HG03097 (cell line): Measurements from ENCODE around the gene SUPT3H.

Experiments used
- ATAC-seq: cut with Tn5 transposase; IDR thresholded peaks from one replicate; pipeline ENCODE4 v1.9.1; 2021; ENCODE audit not compliant: unreplicated experiment, low FRiP score

The SUPT3H gene

DNA sequence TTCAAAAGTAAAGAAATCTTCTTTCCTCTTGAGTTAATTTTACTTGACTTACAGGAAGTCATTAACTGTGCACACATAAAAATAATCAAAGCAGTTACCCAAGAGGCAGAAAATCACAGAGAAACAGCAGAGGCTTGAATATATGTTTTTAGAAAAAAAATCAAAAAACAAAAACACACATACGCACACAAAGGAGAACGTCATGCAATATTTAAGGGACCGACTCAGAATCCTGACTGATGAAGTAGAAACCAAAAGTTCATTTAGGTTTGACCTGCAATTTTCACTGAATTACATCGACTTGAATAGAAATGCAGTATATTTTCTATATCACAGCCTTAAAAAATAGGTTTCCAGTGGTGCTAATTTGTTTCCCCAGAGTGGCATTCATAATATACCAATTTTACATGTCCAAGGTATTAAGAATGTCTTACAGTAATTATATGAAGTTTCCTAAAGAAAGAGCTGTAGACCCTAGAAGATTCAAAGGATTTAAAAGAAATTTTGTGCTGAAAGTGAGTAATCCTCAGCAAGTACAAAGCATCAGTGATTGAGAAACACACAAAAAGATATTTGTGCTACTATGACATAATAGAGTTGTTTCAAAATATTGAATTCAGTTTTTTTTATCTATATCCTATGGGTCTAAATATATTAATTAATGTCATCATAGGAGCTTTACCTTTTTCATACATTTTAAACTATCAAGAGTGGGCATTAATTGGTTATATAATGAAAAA lies 408.1 kb downstream of the SUPT3H start:
- ATAC-seq, result no peak

DNA sequence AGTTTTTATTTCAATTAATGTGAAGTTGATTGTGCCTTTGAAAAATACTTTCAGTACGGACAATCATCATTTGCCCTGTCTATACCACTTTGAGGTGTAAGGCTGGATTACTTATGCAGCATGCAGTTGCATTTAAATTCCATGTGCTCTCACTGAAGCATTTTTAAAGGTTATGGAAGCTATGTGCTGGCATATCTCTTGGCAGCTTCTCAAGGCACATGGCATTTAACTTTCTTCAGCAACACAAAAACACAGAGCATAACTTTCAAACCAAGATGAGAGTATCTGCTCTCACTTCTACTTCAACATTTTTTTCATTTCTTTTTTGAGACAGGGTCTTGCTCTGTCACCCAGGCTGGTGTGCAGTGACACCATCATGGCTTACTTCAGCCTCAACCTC lies 410.3 kb downstream of the SUPT3H start:
- ATAC-seq, result no peak

DNA sequence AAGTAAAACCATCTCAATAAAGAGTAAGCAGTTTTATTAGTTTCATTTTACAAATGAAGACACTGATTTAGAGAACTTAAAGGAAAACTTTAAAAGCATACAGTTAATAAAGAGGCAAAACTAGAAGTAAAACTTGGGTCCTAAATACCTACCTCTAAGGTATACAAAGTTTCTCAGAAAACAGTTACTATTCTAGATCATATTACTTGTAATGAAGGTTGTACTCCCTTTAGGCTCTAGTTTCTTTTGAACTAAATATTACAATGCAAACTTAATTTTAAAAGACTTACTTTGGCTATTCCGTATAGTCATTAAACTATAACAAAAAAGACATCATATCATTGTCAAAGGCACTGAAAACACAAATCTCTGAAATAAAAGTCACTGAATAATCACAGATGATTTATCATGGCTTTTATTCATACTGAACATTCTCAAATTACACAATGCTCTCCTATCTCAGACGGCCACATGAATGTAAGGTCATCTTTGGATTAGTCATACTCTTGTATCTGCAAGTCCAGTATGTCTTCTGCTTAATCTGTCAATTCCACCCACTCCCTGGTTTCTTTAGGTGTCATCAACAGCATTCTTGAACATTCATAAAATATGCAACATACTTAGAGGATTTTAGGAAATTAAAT lies 411.2 kb downstream of the SUPT3H start:
- no peak for ATAC-seq

DNA sequence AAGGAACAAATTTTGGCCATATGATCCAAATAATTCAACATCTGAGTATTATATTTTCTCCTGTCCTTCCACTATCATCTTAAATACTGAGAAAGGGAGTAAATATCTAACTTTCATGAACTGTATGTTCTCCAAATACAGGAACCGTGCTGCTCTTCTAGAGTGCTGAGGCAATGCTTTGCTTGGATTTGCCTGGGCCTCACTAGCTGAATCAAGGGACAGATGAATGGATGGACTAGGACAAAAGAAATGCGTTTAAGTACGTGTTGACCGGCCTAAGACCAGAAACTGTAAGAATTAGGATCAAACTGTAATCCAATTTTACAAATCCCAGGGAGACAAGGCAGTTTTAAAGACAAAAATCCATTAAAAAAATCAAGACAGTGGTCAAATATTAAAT lies 412.0 kb downstream of the SUPT3H start:
- no peak for ATAC-seq

DNA sequence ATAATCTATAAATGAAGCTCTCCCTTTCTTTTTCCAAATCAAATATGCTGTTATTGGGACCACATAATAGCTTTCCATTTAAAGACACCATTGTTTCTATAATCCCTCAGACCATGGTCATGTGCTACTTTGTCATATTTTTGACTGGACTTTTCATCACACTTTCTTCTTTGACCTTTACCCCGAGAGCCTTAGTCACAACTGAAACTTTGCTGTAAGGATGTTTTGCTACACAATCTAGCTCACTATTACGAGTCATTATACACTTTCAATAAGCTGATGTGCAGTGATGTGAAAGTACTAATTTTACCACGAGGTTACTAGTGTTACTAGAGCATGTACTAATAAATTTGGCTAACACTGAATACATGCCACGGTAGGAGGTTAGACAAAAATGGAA lies 416.8 kb downstream of the SUPT3H start:
- no peak for ATAC-seq

DNA sequence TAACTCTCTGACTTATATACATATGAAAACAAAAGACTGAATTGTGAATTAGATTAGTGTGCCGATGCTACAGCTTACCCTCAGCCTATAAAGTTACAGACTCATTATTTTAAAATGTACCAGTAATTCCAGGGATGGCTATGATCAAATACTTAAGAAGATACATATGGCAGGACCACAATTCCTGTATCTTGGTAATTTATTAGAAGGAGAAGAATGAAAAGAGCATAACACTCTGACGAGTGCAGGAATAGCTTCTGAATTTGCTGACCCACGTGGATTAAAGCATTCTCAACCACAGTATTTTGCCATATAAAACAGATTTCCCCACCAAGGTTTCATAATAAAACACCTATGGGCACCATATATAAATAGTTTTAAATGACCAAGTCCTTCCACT lies 418.1 kb downstream of the SUPT3H start:
- ATAC-seq, result no peak

DNA sequence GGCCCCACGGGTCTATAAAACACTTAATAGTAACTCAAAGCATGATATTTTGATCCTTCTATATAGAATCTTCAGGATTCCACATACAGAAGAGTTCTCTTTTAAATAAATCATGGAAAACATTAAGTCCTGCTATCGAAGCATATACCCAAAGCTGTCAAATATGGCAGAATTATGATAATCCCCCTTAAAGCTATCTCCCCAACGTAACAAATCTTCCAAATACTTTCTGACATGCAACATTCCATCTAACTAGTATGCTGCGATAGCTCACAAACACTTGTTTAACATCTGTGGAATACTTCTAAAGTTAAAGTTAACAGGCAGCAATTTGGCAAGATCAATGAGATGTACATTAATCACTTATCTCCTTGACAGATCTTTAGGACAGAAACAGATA lies 420.6 kb downstream of the SUPT3H start:
- ATAC-seq, result no peak

DNA sequence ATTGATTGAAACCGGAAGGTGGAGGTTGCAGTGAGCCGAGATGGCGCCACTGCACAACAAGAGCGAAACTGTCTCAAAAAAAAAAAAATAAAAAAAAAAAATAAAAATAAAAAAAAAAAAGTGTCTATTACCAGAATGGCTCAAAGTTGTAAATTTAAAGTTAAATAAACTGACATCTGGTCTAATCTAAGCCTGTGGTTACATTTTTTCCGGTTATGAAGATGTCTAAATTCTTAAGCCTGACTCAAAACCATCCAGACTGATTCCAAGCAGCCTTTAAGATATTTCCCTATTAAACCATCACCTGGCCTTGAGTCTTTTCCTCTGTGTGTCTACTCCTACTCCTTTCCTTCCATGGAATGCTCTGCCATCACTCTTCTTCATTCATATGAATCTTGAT lies 421.3 kb downstream of the SUPT3H start:
- ATAC-seq, result no peak

DNA sequence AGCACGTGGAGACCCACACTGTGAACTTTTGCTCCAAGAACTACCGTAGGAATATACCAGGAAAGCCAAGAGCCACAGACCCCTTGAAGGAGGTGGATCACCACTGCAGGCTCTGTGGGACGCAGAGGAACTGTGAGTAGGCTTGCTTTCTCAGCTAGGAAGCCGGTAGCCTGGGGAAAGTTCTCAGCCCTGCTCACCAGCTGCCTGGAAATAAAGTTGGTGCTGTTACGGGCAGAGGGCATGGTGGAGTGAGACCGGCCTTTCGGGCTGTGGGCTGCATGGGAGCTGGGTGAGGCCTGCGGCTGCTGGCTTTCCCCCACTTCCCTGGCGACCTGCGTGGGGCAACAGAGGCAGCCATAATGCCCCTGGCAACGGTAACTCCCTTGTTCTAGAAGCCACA lies 422.6 kb downstream of the SUPT3H start:
- no peak for ATAC-seq

DNA sequence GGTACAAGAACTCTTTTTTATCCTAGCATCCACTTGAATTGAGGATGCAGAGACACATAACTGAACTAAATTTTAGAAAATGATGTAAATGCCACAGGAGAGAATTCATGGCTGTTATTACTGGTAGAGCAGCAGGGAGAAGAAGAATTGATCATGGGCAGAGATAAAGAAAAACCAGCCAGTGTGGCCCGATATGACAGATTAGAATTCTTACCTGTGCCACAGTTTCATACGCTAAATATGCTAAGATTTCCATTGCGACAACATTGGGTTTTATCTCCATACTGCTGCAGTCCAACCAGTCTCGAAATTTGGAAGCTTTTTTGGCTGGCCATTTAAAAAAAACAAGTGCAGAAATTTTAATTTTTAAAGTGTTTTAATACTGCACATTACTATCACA lies 423.5 kb downstream of the SUPT3H start:
- ATAC-seq, result no peak

DNA sequence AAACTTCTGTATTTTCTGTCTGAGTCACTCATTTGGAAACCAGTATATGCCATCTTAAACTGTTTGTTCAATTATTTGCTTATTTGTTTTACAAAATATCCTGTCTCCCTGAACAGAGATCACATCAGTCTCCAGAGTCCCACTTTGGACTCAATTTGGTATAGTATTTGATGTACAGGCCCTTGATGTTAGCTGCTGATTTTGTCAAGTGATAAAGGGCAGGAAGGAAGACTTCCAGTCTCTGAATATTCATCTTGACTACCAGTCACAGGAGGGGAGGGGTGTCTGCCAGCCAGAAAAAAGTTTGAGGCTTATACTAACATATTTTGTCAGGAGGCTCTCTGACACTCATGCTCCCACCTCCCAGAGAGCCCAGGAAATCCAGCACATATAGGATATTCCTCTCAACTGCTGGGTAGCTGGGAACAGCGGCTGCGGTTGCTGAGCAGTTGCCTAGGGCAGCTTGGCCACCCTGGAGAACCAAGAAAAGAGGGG lies 426.4 kb downstream of the SUPT3H start:
- ATAC-seq, result no peak

DNA sequence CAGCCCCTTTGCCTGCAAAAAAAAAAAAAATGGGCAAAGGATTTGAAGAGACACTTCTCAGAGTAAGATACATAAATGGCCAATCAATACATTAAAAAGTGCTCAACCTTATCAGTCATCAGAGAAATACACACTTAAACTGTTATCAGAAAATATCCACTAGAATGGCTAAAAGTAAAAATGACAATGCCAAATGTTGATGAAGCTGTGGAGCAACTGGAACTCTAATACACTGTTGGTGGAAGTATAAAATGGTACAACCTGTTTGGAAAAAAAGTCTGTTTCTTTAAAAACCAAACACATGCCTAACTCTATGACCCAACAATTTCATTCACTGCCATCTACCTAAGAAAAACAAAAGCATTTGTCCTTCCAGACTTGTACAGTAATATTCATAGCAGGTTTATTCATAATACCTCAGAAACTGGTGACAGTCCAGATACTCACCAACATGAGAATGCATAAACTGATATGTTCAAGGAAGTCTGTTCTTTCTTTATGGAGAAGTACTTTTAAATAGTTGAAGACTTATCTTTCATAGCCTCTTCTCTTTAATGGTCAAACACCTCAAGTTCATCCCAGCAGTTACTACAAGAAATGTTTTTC lies 428.0 kb downstream of the SUPT3H start:
- ATAC-seq, result no peak

DNA sequence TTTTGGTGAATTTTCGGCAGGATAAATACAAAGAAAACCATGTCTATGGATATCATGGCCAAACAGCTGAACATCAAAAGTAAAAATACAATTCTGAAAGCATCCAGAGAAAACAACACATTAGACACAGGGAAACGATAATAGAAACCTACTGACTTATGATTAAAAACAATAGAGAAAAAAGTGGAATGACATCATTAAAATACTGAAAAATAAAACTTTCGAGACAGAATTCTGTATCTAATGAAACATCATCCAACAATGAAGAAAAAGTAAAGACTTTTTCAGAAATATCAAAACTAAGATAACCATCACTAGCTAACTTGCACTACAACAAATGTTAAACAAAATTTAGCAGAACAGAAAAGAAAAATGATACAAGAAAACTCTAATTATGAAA lies 434.2 kb downstream of the SUPT3H start:
- ATAC-seq, result no peak

DNA sequence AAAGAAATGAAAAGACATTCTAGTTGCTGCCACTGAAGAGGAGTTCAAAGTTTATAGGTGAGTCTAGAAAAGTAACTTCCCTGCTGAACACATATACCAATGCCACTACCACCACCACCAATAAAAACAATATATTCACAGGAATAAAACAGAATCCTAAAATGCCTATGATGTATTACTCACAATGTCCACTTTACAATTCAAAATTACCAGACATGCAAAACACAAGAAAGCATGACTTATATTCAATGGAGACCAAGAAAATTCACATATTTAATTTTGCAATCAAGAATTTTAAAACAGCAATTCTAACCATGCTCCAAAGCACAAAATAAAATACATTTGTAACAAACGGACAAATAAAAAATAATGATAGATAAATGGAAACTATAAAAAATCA lies 434.9 kb downstream of the SUPT3H start:
- no peak for ATAC-seq

DNA sequence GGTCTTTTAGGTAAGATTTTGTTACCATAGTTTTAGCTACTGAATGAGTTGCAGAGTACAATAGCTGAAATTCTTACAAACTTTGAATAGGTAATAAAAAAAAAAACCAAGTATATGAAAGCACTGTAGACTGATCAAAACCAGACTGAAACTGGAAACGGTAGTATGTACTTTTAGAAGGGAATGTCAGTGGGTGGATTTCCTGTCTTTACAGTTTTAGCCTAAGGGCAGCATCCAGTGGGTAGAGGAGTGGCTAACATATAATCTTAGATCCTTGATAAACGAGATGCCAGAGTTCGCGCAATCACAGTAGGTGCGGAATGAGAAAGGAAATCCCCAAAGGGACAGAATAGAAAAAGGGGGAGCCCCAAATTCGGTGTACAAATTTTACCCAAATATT lies 435.5 kb downstream of the SUPT3H start:
- ATAC-seq, result no peak

DNA sequence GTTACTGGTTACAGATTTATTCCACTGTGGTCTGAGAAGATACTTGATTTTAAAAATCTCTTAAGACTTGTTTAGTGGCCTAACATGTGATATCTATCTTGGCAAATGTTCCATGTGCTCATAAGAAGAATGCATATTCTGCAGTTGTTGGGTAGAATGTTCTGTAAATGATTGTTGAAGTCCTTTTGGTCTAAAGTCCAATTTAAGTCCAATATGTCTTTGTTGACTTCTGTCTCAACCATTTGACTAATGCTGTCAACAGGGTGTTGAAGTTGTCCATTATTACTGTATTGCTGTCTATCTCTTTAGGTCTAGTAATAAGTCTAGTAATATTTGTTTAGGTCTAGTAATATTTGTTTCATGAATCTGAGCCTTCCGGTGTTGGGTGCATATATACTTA lies 437.4 kb downstream of the SUPT3H start:
- no peak for ATAC-seq

DNA sequence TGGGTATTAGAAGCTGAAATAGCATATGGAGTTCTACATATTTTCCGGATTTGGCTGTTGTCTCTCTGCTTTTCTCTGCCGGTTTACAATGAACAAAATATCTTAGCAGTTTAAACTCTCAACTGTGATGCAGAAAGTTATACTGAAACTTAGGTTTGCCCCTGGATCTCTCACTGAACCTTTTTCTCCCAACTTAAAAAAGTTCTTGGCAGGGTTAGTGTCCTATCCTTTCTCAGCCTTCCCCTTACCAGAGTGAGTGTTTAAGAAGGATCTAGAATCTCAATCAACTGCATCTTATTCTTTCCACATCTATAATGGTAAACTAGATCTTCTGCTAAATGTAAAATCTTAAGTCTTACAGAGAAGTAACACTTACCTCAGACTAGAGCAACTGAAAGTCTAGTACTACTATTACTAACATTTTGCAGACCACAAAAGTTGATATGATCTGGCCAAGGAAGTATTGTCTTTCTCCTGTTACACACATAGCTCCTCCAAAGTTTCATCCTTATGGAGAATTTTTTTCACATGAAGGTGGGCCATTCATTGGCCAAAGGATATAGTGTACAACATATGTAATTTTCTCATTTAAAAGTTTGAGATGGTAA lies 441.9 kb downstream of the SUPT3H start:
- ATAC-seq, result no peak

DNA sequence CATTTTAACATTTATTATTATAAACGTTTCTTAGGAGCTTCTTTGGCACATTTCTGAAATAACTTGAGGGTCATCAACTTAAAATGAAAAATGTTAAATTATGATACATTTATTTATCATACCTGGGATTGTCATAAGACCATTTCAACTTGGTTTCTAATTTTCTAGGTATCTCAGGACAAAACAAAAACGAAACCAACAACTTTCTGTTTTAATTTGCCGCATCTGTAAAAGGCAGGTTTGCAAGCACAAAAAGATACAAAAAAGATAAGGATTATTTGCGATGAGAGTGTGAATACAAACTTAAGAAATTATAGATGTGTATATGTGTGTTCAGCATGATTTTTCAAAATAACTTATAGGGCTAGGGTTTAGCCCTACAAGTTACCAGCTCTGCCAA lies 444.6 kb downstream of the SUPT3H start:
- no peak for ATAC-seq

DNA sequence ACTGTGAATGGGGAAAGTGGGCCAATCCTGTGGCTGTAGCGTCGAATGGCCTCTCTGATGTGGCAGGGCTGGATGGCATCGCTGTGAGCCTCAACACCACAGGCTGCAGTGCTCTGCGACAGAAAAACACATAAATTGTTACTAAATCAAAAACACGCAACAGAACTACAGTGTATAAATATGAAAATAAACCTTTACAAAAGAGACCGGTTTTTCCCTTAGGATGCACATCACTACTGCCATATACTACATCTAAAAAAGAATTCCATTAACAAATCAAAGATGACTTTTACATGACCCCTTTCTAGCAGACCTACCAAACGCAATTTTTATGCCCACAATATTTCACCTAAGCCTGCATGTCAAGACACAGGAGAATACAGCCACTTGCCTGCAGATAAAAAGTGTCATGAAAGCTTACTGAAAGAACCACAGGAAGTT lies 445.1 kb downstream of the SUPT3H start:
- ATAC-seq, result no peak

DNA sequence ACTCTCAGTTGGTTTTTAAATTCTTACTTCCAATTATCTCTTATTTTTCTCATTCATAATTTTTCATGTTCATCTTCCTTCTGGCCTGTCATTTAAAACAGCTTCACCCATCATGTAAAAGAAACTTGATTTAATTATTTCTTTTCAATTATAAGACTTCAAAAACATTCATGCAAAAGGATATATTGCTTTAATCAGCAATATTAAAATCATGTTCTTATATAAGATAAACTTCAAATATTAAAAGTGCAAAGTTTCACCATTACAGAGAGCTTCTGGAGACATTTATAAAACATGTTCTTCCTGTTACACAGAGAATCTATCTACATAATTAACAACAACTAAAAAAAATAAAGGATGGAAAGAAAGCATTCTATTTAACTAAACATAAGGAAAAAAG lies 446.3 kb downstream of the SUPT3H start:
- ATAC-seq, result no peak

DNA sequence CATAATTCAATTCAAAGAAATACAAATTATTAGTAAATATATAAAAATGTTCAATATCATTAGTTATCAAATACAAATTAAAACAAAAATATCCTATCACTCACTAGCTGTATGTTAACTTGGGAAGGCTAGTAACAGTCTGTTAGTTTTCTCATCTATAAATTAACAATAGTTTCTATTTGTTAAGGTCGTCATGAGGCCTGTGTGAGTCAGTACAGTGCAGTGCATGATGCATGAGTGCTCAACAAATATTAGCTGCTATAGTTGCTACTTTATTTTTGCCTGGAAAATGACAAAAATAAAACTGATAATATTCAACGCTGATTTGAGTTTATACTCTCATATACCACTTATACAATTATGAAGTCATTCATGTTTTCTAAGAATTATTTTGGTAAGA lies 451.2 kb downstream of the SUPT3H start:
- ATAC-seq, result no peak
